Thyroid gland (tissue), 4 donors: ENCODE measurements around the gene HOXC10.

ENCODE experiments used
- CTCF ChIP-seq, 6 experiments: fragments of 200-600 bp in 3 of 6; fragments of 450-650 bp in 3 of 6; sonication (generic) in 3 of 6; IDR thresholded peaks; one replicate each; pipeline ENCODE4 v1.5.1; 2016 to 2019; ENCODE audit warnings: antibody characterized with exemption in 6 of 6, mild to moderate bottlenecking in 2 of 6, inconsistent platforms in 1 of 6, moderate library complexity in 1 of 6
- POLR2A ChIP-seq, 2 donors: fragments of 450-650 bp; IDR thresholded peaks; one replicate each; pipeline ENCODE4 v1.6.1; 2017; ENCODE audit warnings: antibody characterized with exemption in 2 of 2, mild to moderate bottlenecking in 2 of 2, moderate library complexity in 1 of 2

- TF ChIP-seq CTCF (IDR thresholded peaks at IDR 0.05): no peak
- no peak for TF ChIP-seq POLR2A (IDR thresholded peaks at IDR 0.05)
Observed at GRCh38 chr12:54034785-54035310, 49.9 kb downstream of the HOXC10 start.
